ENCODE results near the gene B4GALNT1.

The B4GALNT1 gene

GRCh38 chr12:57586832-57587429 is 46.1 kb downstream of the B4GALNT1 start:
- in situ Hi-C loops (cut with MboI; ENCODE audit: low sequenced_read_pairs): no loop called here

- in situ Hi-C loops (cut with MboI; ENCODE audit: low sequenced_read_pairs): no loop called here
Observed at GRCh38 chr12:57586128-57586527, 46.9 kb downstream of the B4GALNT1 start.

DNA sequence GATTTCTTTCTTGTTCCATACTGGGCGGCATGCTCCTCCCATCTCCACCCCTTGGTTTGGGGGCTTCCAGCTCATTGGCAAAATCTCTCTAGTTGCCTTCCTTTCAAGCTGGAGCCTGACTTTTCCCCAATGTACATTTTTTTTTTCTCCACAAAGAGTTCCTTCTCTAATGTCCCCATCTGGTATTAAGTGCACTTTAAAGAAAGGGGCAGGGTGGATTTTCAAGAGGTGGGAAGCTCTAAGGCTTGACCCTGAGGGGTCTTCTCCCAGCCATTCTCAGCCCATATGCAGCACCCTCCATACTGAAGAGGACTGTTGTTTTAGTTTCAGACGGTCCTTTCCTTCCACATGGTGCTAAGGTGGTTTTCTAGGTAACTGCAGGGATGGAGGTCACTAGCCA is 47.8 kb downstream of the B4GALNT1 start:
- in situ Hi-C loops (cut with MboI; ENCODE audit: low sequenced_read_pairs): no loop called here

DNA sequence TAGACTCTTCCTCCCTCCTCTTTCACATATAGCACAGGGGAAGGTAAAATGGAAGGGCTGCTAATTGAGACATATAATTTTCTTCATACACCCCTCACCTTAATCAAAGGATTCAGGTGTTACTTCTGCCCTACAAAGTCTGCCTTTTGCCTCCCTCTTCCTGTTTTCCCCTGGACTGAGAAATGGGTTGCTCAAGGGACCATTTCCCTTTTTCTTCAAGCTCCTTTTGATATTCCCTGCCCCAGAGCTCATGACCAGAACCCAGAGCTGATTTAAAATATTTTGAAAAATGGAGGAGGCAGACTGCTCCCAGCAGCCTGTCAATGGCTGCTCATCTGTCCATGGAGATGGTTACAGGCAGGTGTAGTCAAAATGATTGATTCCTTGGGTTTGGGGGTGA is 48.3 kb downstream of the B4GALNT1 start:
- in situ Hi-C loops (cut with MboI; ENCODE audit: low sequenced_read_pairs): no loop called here

DNA sequence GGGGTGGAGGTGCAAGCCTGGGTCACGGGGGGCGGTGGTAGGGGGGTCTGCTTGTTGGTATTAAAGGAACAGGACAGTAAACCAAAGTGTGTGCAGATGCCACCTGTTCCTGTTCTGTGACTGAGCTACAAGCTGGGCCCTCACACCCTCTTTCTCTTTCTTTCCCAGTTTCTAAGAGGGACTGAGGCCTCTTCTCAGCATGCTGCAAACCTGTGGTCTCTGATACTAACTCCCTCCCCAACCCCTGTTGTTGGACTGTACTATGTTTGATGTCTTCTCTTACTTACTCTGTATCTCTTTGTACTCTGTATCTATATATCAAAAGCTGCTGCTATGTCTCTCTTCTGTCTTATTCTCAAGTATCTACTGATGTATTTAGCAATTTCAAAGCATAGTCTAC is 49.0 kb downstream of the B4GALNT1 start:
- in situ Hi-C loops (cut with MboI; ENCODE audit: low sequenced_read_pairs): no loop called here

DNA sequence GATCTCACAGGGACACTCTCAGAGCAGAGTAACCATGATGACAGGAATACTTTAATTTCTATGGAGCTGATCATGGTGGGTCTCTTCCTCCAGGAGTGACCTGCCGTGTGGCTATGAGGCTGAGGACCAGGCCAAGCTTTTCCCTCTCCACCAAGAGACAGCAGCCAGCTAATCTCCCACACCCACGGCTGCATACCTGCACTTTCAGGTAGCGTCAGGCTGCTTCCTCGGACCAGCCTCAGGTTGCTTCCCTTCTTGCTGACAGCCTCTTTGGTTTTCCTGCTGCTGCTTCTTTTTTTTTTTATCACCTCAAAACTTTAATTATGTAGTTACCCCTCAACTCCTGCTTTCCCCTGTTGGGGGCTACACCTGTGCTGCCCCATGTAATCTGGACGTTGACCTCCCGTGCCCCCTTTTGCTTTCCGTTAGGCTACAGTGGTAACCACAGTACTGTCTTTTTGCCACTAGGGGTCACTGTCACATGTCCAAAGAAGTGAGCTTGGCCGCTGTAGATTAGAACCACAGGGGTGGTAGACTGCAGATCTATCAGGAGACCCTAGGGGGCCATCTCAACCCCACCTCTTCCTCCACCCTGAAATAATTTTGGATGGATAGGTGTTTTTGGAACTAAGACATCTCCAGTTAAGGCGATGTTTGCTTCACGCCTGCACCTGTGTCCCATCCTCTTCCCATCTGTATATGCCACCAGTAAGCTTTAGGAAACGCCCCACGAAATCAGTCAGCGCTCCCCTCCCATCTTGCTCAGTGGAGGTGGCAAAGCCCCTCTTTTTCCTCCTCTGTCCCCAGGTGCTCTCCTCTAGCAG is 49.8 kb downstream of the B4GALNT1 start:
- in situ Hi-C loops (cut with MboI; ENCODE audit: low sequenced_read_pairs): no loop called here

DNA sequence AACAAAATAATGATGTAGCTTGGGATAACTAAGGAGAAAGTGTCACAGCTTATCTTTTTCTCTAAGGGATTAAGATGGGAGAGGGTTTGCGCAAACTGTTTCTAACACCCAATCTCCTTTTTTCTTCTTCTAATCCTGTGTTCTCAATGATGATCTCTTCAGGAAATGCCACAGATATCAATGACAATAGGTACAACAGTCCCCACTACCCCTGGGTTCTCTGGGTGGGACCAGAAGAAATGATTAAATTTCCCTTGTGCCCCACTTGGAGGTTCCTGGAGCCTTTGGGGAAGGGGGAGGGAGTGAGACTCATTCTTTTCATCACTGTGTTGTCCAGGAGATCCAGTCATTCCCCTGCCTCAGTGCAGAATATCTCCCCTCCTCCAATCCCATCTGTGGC is 50.6 kb downstream of the B4GALNT1 start:
- in situ Hi-C loops (cut with MboI; ENCODE audit: low sequenced_read_pairs): no loop called here

GRCh38 chr12:57581802-57582201 is 51.2 kb downstream of the B4GALNT1 start:
- in situ Hi-C loops (cut with MboI; ENCODE audit: low sequenced_read_pairs): no loop called here

DNA sequence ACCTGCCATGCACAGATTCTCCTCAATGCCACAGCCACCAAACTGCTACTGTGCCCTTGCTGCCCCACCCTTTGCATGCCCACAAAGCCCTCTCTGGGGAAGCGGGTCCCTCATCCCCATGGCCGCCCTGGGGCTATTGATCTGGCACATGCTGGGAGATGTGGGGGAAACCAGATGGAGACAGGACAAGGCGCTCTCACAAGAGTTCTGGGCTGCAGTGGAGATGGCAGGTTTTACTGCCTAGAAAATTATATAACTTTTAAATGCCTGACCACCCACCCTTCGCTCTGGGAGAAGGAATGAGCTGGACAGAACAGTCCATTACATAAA is 52.6 kb downstream of the B4GALNT1 start:
- in situ Hi-C loops (cut with MboI; ENCODE audit: low sequenced_read_pairs): no loop called here

DNA sequence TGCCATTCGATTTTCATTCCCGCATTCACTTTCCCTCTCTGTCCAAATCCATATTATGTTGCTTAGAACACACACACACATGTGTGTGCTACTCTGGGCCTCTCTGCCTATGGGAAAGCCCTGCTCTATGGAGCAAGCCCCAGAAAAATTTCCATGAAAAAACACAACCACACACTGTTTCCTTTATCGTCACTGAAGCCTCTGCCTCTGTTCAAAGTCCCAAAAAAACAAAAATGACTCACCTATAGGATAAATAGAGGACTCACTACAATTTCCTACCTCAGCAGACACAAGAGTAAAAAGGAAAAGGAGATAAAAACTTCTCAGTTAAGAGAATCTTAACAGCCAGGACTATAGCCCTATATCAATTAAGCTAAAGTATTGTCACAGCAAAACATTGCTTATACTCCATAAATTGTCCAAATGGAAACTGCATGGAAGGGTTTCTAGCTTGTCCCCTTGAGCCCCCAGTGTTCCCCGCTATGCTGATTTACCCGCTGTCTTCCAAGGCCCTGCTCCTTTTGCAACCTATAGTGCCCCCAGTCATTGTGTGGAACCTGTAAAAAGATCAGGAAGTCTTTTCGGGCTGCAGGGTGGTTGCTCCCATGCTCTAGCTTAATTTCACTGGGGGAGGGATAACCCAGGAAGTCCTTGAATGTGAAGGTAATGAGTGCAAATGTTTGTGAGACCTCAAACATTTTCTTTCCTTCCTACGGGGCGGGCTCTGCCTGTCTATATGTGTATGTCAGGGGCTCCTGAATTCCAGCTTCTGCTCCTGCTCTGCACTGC is 53.1 kb downstream of the B4GALNT1 start:
- in situ Hi-C loops (cut with MboI; ENCODE audit: low sequenced_read_pairs): no loop called here

DNA sequence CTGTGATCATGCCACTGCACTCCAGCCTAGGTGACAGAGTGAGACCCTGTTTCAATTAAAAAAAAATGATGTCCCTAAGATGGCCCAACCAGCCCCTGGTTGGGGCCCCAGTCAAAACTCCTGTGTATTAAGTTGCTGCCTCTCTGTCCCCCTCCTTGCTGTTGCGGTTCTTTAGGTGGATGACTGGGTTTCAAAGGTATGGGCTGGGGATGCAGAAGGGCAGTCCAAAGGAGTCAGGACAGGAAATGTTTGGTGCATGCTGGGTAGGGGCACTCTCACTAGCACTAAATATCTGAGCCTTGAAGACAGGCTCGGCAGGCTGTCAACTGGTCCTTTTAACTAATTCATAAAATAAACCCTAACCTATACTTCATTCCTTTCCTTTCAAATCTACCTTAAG is 54.0 kb downstream of the B4GALNT1 start:
- in situ Hi-C loops (cut with MboI; ENCODE audit: low sequenced_read_pairs): no loop called here

DNA sequence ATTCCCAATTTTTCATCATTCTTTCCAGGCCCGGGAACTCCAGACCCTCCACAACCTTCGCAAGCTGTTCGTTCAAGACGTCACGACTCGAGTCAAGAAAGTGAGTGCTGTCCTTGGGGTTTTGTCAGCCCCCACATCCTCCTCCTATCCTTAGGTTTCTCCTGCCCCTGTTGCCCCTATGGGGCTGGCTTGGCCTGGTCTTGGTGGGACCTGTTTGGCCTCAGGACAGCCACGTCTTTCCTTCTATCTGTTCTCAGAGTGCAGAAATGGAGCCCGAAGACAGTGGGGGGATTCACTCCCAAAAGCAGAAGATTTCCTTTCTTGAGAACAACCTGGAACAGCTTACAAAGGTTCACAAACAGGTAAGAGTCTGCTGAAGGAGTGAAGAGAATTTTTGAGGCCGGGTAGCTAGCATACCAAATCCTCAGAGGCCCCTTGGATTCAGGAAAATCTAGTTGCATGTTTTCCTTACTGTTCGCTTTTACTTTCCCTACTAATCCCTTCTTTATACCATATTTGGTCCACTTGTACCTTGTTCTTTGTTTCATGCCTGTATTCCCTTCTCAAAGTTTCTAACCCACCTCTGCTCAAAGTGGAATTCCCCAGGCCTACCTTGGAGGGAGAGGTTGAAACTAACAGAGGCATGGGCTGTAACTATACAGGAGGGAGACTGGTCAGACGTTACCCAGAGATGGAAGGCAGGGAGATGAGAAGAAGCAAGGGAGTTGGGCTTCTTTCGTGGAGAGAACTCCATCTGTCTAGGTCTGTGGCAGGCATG is 54.8 kb downstream of the B4GALNT1 start:
- in situ Hi-C loops (cut with MboI; ENCODE audit: low sequenced_read_pairs): no loop called here

- in situ Hi-C loops (cut with MboI; ENCODE audit: low sequenced_read_pairs): no loop called here
Observed at GRCh38 chr12:57576613-57577160, 56.3 kb downstream of the B4GALNT1 start.

Data from HL-60/S4 (cell line).